Testis (tissue), 3 donors: ENCODE measurements around the gene CETP. TPM values are rescaled to one million over a fixed set of nuclear protein-coding genes. Genes with fewer than 3 reads are reported as not detected.
"Not testable (repeated sequence)": the region's sequence is repeated elsewhere in the genome, so short reads cannot be mapped to it uniquely, and the experiment has no call there.

ENCODE experiments used
- DNase-seq: peaks from one replicate; pipeline ENCODE4 v3.0.0-alpha.2; 2019
- H3K27ac ChIP-seq, 2 donors: fragments of 200-600 bp; sonication (generic); one replicate each; pipeline ENCODE4 v1.5.1; 2019
- H3K27me3 ChIP-seq: fragments of 200-600 bp; sonication (generic); one replicate; pipeline ENCODE4 v1.5.1; 2019
- H3K36me3 ChIP-seq: fragments of 200-600 bp; sonication (generic); one replicate; pipeline ENCODE4 v1.5.1; 2017; ENCODE audit warnings: low read depth; ENCODE audit errors: missing control alignments
- H3K4me1 ChIP-seq: fragments of 200-600 bp; sonication (generic); one replicate; pipeline ENCODE4 v1.5.1; 2019
- H3K4me3 ChIP-seq, 2 donors: fragments of 200-600 bp; sonication (generic); one replicate each; pipeline ENCODE4 v1.5.1; 2017 to 2019
- H3K9me3 ChIP-seq: fragments of 200-600 bp; sonication (generic); one replicate; pipeline ENCODE4 v1.5.1; 2017
- POLR2A ChIP-seq: fragments of 450-650 bp; IDR thresholded peaks from one replicate; pipeline ENCODE4 v1.6.1; 2017; ENCODE audit warnings: antibody characterized with exemption, mild to moderate bottlenecking, moderate library complexity
- WGBS, 2 donors: methylation state at CpG; one replicate each; pipeline ENCODE4 v1.1.5; 2018; 5-methylcytosine and 5-hydroxymethylcytosine counted together
- intact Hi-C: fragments of 100-400 bp; cut with DNase I; formaldehyde crosslinking; loops from one replicate; pipeline ENCODE4 v1.15.1; 2023; ENCODE audit warnings: low total_unique reads
- polyA plus RNA-seq: library from polyadenylated mRNA; stranded (reverse); fragments of 350-450 nt; fragmentation: Illumina TruSeq; extraction: RNeasy Lipid Tissue Mini Kit (QIAGEN cat#74804); gene quantifications from one replicate; pipeline ENCODE4 v1.2.3, GENCODE V29; 2014; ENCODE audit warnings: low read depth, low replicate concordance; ENCODE audit not compliant: insufficient read depth
- total RNA-seq, 2 donors: library from RNA; depleted of rRNA; stranded (reverse); fragments of >200 nt; gene quantifications; one replicate each; pipeline ENCODE4 v1.2.3, GENCODE V29; 2016
- TF ChIP-seq, protein P1 (sequence below), 3 experiments: fragments of 450-650 bp in 2 of 3; fragments of 200-600 bp in 1 of 3; sonication (generic) in 1 of 3; IDR thresholded peaks; one replicate each; pipeline ENCODE4 v1.5.1; 2016 to 2019; ENCODE audit warnings: antibody characterized with exemption in 3 of 3, mild to moderate bottlenecking in 2 of 3, moderate library complexity in 1 of 3

Gene CETP
- total and polyA plus RNA-seq, 3 donors from 2014 or later: 0.24 to 0.69 (median 0.50) TPM

DNA sequence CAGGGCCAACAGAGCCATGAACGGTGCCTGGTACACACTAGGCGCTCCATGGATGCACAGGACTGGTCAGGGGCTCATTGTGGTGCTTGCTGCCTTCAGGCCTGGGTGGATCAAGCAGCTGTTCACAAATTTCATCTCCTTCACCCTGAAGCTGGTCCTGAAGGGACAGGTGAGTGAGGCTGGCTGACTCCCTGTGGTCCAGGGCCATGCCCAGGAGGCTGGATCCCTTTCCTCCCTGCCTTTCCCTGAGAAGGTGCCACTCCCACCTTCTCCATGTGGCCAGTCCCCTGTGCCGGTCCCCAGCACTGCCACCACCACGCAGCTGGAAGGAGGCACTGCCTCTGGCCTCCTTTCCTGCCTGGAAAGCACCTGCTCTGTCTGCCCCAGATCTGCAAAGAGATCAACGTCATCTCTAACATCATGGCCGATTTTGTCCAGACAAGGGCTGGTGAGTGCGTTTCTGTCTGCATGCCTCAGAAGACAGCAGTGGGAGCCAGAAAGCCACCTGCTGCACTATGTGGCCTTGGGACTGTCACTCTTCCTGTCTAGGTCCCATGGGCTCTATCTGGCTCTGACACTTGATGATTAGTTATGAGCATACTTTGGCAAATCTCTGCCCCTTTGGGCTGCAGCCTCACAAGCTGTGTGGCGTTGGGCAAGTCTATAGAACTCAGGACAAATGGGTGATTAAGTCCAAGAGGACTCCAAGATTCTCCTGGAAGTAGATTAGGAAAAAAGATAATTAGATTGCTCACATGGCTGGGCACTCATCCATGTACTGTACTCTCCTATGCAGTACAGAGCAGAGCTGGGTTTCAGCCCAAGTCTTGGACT, 9.4 kb downstream of the CETP start:
- WGBS, 2 donors: 60 to 80% methylated on average over 7 to 8 of the region's 8 CpGs
- Histone ChIP-seq H3K36me3 (no peaks in the 10 kb centered on the region), H3K4me3 (no peak overlapping the region), H3K27me3 (no peaks in the 10 kb centered on the region), H3K9me3 (no peaks in the 10 kb centered on the region), H3K4me1 (no peaks in the 10 kb centered on the region), H3K27ac (no peak overlapping the region)
- TF ChIP-seq POLR2A: no peak
- TF ChIP-seq, protein P1, sequence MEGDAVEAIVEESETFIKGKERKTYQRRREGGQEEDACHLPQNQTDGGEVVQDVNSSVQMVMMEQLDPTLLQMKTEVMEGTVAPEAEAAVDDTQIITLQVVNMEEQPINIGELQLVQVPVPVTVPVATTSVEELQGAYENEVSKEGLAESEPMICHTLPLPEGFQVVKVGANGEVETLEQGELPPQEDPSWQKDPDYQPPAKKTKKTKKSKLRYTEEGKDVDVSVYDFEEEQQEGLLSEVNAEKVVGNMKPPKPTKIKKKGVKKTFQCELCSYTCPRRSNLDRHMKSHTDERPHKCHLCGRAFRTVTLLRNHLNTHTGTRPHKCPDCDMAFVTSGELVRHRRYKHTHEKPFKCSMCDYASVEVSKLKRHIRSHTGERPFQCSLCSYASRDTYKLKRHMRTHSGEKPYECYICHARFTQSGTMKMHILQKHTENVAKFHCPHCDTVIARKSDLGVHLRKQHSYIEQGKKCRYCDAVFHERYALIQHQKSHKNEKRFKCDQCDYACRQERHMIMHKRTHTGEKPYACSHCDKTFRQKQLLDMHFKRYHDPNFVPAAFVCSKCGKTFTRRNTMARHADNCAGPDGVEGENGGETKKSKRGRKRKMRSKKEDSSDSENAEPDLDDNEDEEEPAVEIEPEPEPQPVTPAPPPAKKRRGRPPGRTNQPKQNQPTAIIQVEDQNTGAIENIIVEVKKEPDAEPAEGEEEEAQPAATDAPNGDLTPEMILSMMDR (IDR thresholded peaks at IDR 0.05): no peak
- no peak for DNase-seq
- intact Hi-C loops: no loop called here

DNA sequence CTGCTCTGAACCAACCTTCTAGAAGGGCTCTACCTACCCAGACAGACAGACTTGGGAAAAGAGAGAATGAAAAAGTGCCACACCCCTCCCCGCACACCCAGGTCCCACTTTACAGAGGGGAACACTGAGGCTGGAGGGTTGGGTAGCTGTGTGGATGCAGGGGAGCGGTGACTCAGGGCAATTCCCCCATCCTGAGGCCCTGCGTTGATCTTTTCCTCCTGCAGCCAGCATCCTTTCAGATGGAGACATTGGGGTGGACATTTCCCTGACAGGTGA, 10.0 kb downstream of the CETP start:
- no peak for DNase-seq
- H3K4me1 ChIP-seq: no peaks in the 10 kb centered on the region
- no peaks in the 10 kb centered on the region for H3K9me3 ChIP-seq
- intact Hi-C loops: no loop called here
- H3K27ac ChIP-seq: no peak overlapping the region
- H3K36me3 ChIP-seq: no peaks in the 10 kb centered on the region
- H3K27me3 ChIP-seq: no peaks in the 10 kb centered on the region
- 83 to 100% methylated on average over 3 of the region's 3 CpGs for WGBS, 2 donors
- no peak overlapping the region for H3K4me3 ChIP-seq
- no peak for TF ChIP-seq POLR2A
- TF ChIP-seq, protein P1 (IDR thresholded peaks at IDR 0.05): no peak

DNA sequence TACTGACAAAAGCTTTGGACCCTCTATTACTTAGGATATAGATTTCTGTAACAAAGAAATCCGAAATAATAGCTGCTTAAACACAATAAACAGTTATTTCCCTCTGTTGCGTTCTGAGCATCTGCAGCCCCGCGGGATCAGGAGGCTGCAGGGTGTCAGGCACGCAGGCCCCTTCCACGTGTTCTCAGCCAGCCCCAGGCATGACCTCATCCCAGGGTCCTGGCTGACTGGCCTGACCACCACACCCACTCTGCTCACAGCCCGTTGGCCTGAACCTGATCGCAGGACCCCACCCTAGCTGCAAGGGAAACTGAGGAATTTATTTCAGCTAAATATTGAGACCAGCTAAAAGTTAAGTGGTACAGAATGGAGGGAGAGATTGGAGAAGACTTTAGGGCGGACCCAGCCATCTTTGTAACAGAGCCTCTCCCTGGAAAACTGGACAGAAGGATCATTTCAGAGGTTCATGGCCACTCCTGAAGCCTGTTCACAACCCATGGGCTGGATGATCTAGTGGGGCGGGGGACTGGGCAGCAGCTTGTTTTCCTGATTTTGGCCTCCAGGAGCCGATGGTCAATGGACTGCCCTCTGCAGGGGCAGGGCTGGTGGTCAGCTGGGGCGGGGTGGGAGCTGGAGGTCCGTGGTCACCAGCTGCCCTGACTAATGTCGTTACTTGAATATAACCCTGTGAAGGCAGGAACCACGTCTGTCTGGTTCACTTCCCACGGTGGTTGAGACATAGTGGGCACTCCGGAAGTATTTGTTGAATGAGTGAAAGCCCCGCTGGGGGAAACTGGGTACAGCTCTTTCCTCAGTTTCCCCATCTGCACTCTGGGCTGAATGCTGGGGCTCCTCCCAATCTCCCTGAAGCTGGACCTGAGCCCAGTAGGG, 10.9 kb downstream of the CETP start:
- Histone ChIP-seq H3K27me3 (no peaks in the 10 kb centered on the region), H3K9me3 (no peaks in the 10 kb centered on the region), H3K27ac (no peak overlapping the region), H3K36me3 (no peaks in the 10 kb centered on the region), H3K4me1 (no peaks in the 10 kb centered on the region), H3K4me3 (no peak overlapping the region)
- WGBS, 2 donors: 78 to 85% methylated on average over 17 to 18 of the region's 18 CpGs
- intact Hi-C loops: no loop called here
- TF ChIP-seq, protein P1 (IDR thresholded peaks at IDR 0.05): no peak
- TF ChIP-seq POLR2A: no peak
- no peak for DNase-seq

DNA sequence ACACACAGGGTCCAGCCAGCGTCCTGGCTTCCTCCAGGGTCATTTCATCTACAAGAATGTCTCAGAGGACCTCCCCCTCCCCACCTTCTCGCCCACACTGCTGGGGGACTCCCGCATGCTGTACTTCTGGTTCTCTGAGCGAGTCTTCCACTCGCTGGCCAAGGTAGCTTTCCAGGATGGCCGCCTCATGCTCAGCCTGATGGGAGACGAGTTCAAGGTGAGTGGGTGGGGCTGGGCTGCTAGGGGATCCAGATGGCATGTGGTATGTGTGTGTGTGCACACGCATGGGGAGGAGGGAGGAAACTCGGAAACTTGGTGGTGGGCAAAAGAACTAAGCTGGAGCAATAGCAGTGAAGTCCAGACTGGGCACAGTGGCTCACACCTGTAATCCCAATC, 11.5 kb downstream of the CETP start:
- intact Hi-C loops: no loop called here
- DNase-seq: no peak
- Histone ChIP-seq H3K9me3 (no peaks in the 10 kb centered on the region), H3K36me3 (no peaks in the 10 kb centered on the region), H3K4me3 (no peak overlapping the region), H3K27me3 (no peaks in the 10 kb centered on the region), H3K4me1 (no peaks in the 10 kb centered on the region), H3K27ac (no peak overlapping the region)
- 67 to 82% methylated on average over 8 to 9 of the region's 9 CpGs for WGBS, 2 donors
- TF ChIP-seq, protein P1 (IDR thresholded peaks at IDR 0.05): no peak
- no peak for TF ChIP-seq POLR2A

DNA sequence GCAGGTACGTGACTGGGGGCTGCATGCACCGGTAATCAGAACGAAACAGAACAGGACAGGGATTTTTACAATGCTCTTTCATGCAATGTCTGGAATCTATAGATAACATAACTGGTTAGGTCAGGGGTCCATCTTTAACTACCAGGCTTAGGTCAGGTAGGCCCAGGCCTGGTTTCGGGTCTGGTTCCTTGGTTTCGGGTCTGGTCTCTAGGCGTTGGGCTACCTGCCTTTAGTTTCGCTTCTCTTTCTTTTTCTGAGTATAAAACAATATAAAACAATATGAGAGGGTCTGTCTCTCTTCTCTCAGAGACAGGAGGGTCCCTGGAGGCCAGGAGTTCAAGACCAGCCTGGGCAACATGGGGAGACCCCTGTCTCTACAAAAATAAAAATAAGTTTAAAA, 12.1 kb downstream of the CETP start:
- WGBS, 2 donors: 83 to 96% methylated on average over 7 of the region's 7 CpGs
- H3K9me3 ChIP-seq, H3K4me1 ChIP-seq, H3K27me3 ChIP-seq, H3K27ac ChIP-seq, H3K4me3 ChIP-seq, H3K36me3 ChIP-seq, intact Hi-C loops, DNase-seq: not testable (repeated sequence)
